ENCODE data around the gene NAALADL2. TPM values are rescaled to one million over a fixed set of nuclear protein-coding genes. Genes with fewer than 3 reads are reported as not detected.
"Not testable (repeated sequence)": the region's sequence is repeated elsewhere in the genome, so short reads cannot be mapped to it uniquely, and the experiment has no call there.

NAALADL2 gene
- total and polyA plus RNA-seq, 2 donors (not counting 1 experiment from before 2014, with no cell fraction given): not detected

DNA sequence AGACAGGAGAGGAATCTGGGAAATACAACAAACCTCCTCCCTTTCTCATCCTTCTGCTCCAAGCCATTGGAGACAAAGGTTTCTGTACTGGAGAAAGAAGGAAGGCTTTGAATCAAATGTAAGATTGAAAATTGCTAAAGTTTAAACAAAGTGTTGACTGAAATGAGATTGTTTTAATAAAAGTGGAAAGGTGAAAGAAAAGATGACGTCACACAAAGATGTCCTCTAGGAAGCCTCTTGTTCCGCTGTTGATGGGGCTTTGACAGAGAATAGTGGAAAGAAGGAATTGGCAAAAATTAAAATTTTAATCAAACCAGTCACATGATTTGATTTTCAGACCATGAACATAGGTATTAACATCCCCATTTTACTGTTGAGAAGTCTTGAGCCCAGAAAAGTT is 967.6 kb downstream of the NAALADL2 start:
- ChIA-PET CTCF (no interaction called here), POLR2A (no interaction called here)
- H3K36me3 ChIP-seq (replicated peaks in 1 of 2; ENCODE audit: control extremely low read depth in 1 of 2, control insufficient read depth in 1 of 2, extremely low read depth in 1 of 2, insufficient read depth in 2 of 2, low read length in 1 of 2): no peaks in the 10 kb centered on the region
- no peak overlapping the region for H3K4me3 ChIP-seq (ENCODE audit: control extremely low read depth in 1 of 5, extremely low read depth in 1 of 5, insufficient read depth in 1 of 5, low read depth in 2 of 5, low read length in 4 of 5)
- H3K27ac Mint-ChIP-seq: no peak overlapping the region
- H3K27ac ChIP-seq (ENCODE audit: low read length in 2 of 2): no peak overlapping the region
- no peak overlapping the region for H3K4me3 Mint-ChIP-seq
- intact Hi-C loops (cut with micrococcal nuclease): no loop called here
- DNase-seq: no peak
- no peaks in the 10 kb centered on the region for H3K27me3 Mint-ChIP-seq
- no peaks in the 10 kb centered on the region for H4K20me1 ChIP-seq (ENCODE audit: control insufficient read depth, insufficient read depth, low read length, poor library complexity, severe bottlenecking)
- no peaks in the 10 kb centered on the region for H3K9me3 Mint-ChIP-seq (ENCODE audit: insufficient read depth)
- no peak overlapping the region for H2AFZ ChIP-seq (ENCODE audit: insufficient read depth, low read depth, low read length, poor library complexity, severe bottlenecking)
- H3K9me3 ChIP-seq (ENCODE audit: control extremely low read depth in 1 of 3, control insufficient read depth in 2 of 3, insufficient read depth in 1 of 3, low read length in 2 of 3): no peaks in the 10 kb centered on the region
- H3K9ac ChIP-seq (ENCODE audit: low read length): no peak overlapping the region
- no peak overlapping the region for H3K4me2 ChIP-seq (replicated peaks; ENCODE audit: low read depth, low read length, poor library complexity, severe bottlenecking)
- ATAC-seq (ENCODE audit: low read depth): no peak
- TF ChIP-seq EZH2 (IDR thresholded peaks at IDR 0.05; ENCODE audit: borderline replicate concordance, insufficient read depth, low read depth, low read length, poor library complexity, severe bottlenecking): no peak
- TF ChIP-seq, protein P1, sequence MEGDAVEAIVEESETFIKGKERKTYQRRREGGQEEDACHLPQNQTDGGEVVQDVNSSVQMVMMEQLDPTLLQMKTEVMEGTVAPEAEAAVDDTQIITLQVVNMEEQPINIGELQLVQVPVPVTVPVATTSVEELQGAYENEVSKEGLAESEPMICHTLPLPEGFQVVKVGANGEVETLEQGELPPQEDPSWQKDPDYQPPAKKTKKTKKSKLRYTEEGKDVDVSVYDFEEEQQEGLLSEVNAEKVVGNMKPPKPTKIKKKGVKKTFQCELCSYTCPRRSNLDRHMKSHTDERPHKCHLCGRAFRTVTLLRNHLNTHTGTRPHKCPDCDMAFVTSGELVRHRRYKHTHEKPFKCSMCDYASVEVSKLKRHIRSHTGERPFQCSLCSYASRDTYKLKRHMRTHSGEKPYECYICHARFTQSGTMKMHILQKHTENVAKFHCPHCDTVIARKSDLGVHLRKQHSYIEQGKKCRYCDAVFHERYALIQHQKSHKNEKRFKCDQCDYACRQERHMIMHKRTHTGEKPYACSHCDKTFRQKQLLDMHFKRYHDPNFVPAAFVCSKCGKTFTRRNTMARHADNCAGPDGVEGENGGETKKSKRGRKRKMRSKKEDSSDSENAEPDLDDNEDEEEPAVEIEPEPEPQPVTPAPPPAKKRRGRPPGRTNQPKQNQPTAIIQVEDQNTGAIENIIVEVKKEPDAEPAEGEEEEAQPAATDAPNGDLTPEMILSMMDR (IDR thresholded peaks at IDR 0.05): no peak
- no peaks in the 10 kb centered on the region for H3K27me3 ChIP-seq (replicated peaks in 1 of 4; ENCODE audit: control extremely low read depth in 1 of 4, control insufficient read depth in 3 of 4, insufficient read depth in 4 of 4, low read length in 3 of 4)
- H3K4me1 Mint-ChIP-seq: no peaks in the 10 kb centered on the region
- WGBS (ENCODE audit: insufficient coverage): no CpG with 5 or more reads among the region's 2 CpGs
- H3K4me1 ChIP-seq (ENCODE audit: control insufficient read depth in 2 of 2, insufficient read depth in 2 of 2, low read length in 2 of 2): no peaks in the 10 kb centered on the region
- no peaks in the 10 kb centered on the region for H3K79me2 ChIP-seq (ENCODE audit: control insufficient read depth, insufficient read depth, low read length)

DNA sequence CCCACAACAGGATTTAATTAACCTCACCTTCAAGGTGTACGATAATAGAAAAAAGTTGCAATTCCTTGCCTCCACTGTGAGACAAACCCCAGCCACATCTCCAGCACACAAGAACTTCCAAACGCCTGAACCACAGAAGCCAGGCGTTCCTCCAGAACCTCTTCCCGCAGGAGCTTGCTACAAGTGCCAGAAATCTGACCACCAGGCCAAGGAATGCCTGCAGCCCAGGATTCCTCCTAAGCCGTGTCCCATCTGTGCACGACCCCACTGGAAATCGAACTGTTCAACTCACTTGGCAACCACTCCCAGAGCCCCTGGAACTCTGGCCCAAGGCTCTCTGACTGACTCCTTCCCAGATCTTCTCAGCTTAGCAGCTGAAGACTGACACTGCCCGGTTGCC is 970.7 kb downstream of the NAALADL2 start:
- H3K27ac ChIP-seq (ENCODE audit: low read length in 2 of 2); H3K36me3 ChIP-seq (replicated peaks in 1 of 2; ENCODE audit: control extremely low read depth in 1 of 2, control insufficient read depth in 1 of 2, extremely low read depth in 1 of 2, insufficient read depth in 2 of 2, low read length in 1 of 2); H3K79me2 ChIP-seq (ENCODE audit: control insufficient read depth, insufficient read depth, low read length); H3K4me1 ChIP-seq (ENCODE audit: control insufficient read depth in 2 of 2, insufficient read depth in 2 of 2, low read length in 2 of 2); H3K4me1 Mint-ChIP-seq; H3K4me3 ChIP-seq (ENCODE audit: control extremely low read depth in 1 of 5, extremely low read depth in 1 of 5, insufficient read depth in 1 of 5, low read depth in 2 of 5, low read length in 4 of 5); H3K27me3 ChIP-seq (replicated peaks in 1 of 4; ENCODE audit: control extremely low read depth in 1 of 4, control insufficient read depth in 3 of 4, insufficient read depth in 4 of 4, low read length in 3 of 4); H4K20me1 ChIP-seq (ENCODE audit: control insufficient read depth, insufficient read depth, low read length, poor library complexity, severe bottlenecking); H3K4me3 Mint-ChIP-seq; POLR2A ChIA-PET; H3K27ac Mint-ChIP-seq; H3K9me3 Mint-ChIP-seq (ENCODE audit: insufficient read depth); ATAC-seq (ENCODE audit: low read depth); H2AFZ ChIP-seq (ENCODE audit: insufficient read depth, low read depth, low read length, poor library complexity, severe bottlenecking); H3K4me2 ChIP-seq (replicated peaks; ENCODE audit: low read depth, low read length, poor library complexity, severe bottlenecking); intact Hi-C loops (cut with micrococcal nuclease); CTCF ChIA-PET; DNase-seq; H3K9me3 ChIP-seq (ENCODE audit: control extremely low read depth in 1 of 3, control insufficient read depth in 2 of 3, insufficient read depth in 1 of 3, low read length in 2 of 3); H3K27me3 Mint-ChIP-seq; H3K9ac ChIP-seq (ENCODE audit: low read length): not testable (repeated sequence)
- WGBS (ENCODE audit: insufficient coverage): 95% methylated on average over 6 of the region's 8 CpGs

DNA sequence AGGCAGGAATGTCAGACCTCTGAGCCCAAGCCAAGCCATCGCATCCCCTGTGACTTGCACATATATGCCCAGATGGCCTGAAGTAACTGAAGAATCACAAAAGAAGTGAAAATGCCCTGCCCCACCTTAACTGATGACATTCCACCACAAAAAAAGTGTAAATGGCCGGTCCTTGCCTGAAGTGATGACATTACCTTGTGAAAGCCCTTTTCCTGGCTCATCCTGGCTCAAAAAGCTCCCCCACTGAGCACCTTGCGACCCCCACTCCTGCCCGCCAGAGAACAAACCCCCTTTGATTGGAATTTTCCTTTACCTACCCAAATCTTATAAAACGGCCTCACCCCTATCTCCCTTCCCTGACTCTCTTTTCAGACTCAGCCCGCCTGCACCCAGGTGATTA is 976.6 kb downstream of the NAALADL2 start:
- 88% methylated on average over 3 of the region's 6 CpGs for WGBS (ENCODE audit: insufficient coverage)
- H2AFZ ChIP-seq (ENCODE audit: insufficient read depth, low read depth, low read length, poor library complexity, severe bottlenecking); H3K4me1 ChIP-seq (ENCODE audit: control insufficient read depth in 2 of 2, insufficient read depth in 2 of 2, low read length in 2 of 2); H4K20me1 ChIP-seq (ENCODE audit: control insufficient read depth, insufficient read depth, low read length, poor library complexity, severe bottlenecking); DNase-seq; H3K27ac Mint-ChIP-seq; intact Hi-C loops (cut with micrococcal nuclease); H3K9ac ChIP-seq (ENCODE audit: low read length); ATAC-seq (ENCODE audit: low read depth); H3K4me3 ChIP-seq (ENCODE audit: control extremely low read depth in 1 of 5, extremely low read depth in 1 of 5, insufficient read depth in 1 of 5, low read depth in 2 of 5, low read length in 4 of 5); H3K79me2 ChIP-seq (ENCODE audit: control insufficient read depth, insufficient read depth, low read length); H3K4me2 ChIP-seq (replicated peaks; ENCODE audit: low read depth, low read length, poor library complexity, severe bottlenecking); H3K9me3 Mint-ChIP-seq (ENCODE audit: insufficient read depth); H3K36me3 ChIP-seq (replicated peaks in 1 of 2; ENCODE audit: control extremely low read depth in 1 of 2, control insufficient read depth in 1 of 2, extremely low read depth in 1 of 2, insufficient read depth in 2 of 2, low read length in 1 of 2); H3K4me1 Mint-ChIP-seq; H3K4me3 Mint-ChIP-seq; H3K27ac ChIP-seq (ENCODE audit: low read length in 2 of 2); H3K9me3 ChIP-seq (ENCODE audit: control extremely low read depth in 1 of 3, control insufficient read depth in 2 of 3, insufficient read depth in 1 of 3, low read length in 2 of 3); POLR2A ChIA-PET; H3K27me3 ChIP-seq (replicated peaks in 1 of 4; ENCODE audit: control extremely low read depth in 1 of 4, control insufficient read depth in 3 of 4, insufficient read depth in 4 of 4, low read length in 3 of 4); H3K27me3 Mint-ChIP-seq; CTCF ChIA-PET: not testable (repeated sequence)

Measured in B cell (primary cell).